Measurements from ENCODE around the gene TRPM4. TPM values are rescaled to one million over a fixed set of nuclear protein-coding genes. Genes with fewer than 3 reads are reported as not detected.

Gene TRPM4
- total RNA-seq, 3 donors from 2014 or later (not counting 1 experiment from before 2014, with no cell fraction given): 0.20 TPM; not detected in 2

DNA sequence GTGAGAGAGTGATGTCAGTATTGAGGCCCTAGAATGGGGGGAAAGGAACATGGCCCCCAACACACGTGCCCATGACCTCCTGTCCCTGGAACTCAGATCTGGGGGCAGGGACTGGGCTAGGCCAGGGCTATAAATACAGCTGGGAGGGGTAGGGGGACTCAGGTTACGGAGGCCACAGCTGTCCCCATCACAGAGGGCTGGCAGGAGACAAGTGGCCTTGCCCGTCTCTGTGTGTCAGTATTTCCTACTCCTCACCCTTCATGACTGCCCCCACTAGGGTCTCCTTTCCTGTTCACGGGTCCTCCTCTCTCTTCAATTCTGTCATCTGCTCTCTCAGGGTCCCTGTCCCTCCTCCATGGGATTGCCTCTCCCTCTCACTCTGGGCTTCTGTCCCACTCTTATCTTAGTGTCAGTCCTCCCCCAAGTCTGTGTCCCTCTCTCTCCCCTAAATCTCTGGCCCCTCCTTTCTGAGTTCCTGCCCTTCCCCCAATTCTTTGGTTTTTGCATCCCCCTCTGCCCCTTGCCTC is 1.7 kb upstream of the TRPM4 start:
- Histone ChIP-seq H3K27ac (ENCODE audit: low read length) (no peak overlapping the region), H3K9me3 (ENCODE audit: control insufficient read depth, insufficient read depth, low read length) (no peaks in the 10 kb centered on the region), H3K36me3 (ENCODE audit: control insufficient read depth, insufficient read depth, low read length) (no peaks in the 10 kb centered on the region), H3K4me1 (ENCODE audit: control insufficient read depth, insufficient read depth, low read length) (peaks cover 19% of the 10 kb centered on the region), H3K4me3 (ENCODE audit: low read length) (no peak overlapping the region), H3K27me3 (ENCODE audit: control insufficient read depth, insufficient read depth, low read length) (peaks cover 12% of the 10 kb centered on the region)
- WGBS (ENCODE audit: insufficient coverage): 56% methylated on average over 4 of the region's 4 CpGs
- no peak for TF ChIP-seq CTCF (IDR thresholded peaks at IDR 0.05)
- Mint-ChIP-seq H3K27me3 (ENCODE audit: low read depth in 2 of 2) (peaks cover 34 to 56% of the 10 kb centered on the region in 2 donors), H3K27ac (no peak overlapping the region), H3K9me3 (no peaks in the 10 kb centered on the region), H3K4me3 (no peak overlapping the region), H3K4me1 (peaks cover 14 to 30% of the 10 kb centered on the region in 2 donors), H3K36me3 (peaks cover 7% of the 10 kb centered on the region)
- ATAC-seq (no peak), DNase-seq (no peak)
- intact Hi-C loops (cut with micrococcal nuclease): no loop called here

- Histone ChIP-seq H3K27ac (ENCODE audit: low read length) (no peak overlapping the region), H3K9me3 (ENCODE audit: control insufficient read depth, insufficient read depth, low read length) (no peaks in the 10 kb centered on the region), H3K4me1 (ENCODE audit: control insufficient read depth, insufficient read depth, low read length) (peaks cover 8% of the 10 kb centered on the region), H3K36me3 (ENCODE audit: control insufficient read depth, insufficient read depth, low read length) (no peaks in the 10 kb centered on the region), H3K27me3 (ENCODE audit: control insufficient read depth, insufficient read depth, low read length) (peaks cover 9% of the 10 kb centered on the region), H3K4me3 (ENCODE audit: low read length) (no peak overlapping the region)
- no peak for TF ChIP-seq CTCF (IDR thresholded peaks at IDR 0.05)
- no peaks in the 10 kb centered on the region for H3K9me3 Mint-ChIP-seq
- peaks cover 26 to 30% of the 10 kb centered on the region in 2 donors for H3K27me3 Mint-ChIP-seq (ENCODE audit: low read depth in 2 of 2)
- DNase-seq (no peak), ATAC-seq (no peak)
- WGBS (ENCODE audit: insufficient coverage): 88% methylated on average over 13 of the region's 13 CpGs
- peaks cover 7 to 12% of the 10 kb centered on the region in 2 donors for H3K4me1 Mint-ChIP-seq
- no peak overlapping the region for H3K27ac Mint-ChIP-seq
- H3K4me3 Mint-ChIP-seq: no peak overlapping the region
- peaks cover 7% of the 10 kb centered on the region for H3K36me3 Mint-ChIP-seq
- intact Hi-C loops (cut with micrococcal nuclease): no loop called here
These were observed 3.0 kb downstream of the TRPM4 start for GRCh38 chr19:49160450-49161189.

DNA sequence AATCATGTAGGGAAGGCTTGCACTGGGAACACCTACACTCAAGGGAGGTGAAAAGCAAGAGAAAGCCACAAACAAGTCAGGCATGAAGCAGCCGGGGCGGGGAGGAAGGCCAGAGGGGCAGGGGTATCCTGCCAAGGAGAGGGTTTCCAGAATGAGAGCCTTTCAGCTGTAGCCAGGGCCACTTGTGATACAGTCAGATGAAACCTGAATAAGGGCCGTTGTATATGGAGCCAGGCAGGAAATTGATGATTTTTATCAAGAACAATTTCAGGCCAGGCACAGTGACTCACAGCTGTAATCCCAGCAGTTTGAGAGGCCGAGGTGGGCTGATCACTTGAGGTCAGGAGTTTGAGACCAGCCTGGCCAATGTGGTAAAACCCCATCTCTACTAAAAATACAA is 4.4 kb downstream of the TRPM4 start:
- Histone ChIP-seq H3K36me3 (ENCODE audit: control insufficient read depth, insufficient read depth, low read length) (no peaks in the 10 kb centered on the region), H3K4me3 (ENCODE audit: low read length) (no peak overlapping the region), H3K4me1 (ENCODE audit: control insufficient read depth, insufficient read depth, low read length) (peaks cover 8% of the 10 kb centered on the region), H3K27ac (ENCODE audit: low read length) (no peak overlapping the region), H3K9me3 (ENCODE audit: control insufficient read depth, insufficient read depth, low read length) (no peaks in the 10 kb centered on the region), H3K27me3 (ENCODE audit: control insufficient read depth, insufficient read depth, low read length) (peaks cover 9% of the 10 kb centered on the region)
- intact Hi-C loops (cut with micrococcal nuclease): no loop called here
- Mint-ChIP-seq H3K4me3 (no peak overlapping the region), H3K4me1 (peaks cover 7% of the 10 kb centered on the region in 2 donors), H3K36me3 (peaks cover 7% of the 10 kb centered on the region), H3K9me3 (no peaks in the 10 kb centered on the region), H3K27me3 (ENCODE audit: low read depth in 2 of 2) (peaks cover 33 to 34% of the 10 kb centered on the region in 2 donors), H3K27ac (no peak overlapping the region)
- DNase-seq (no peak), ATAC-seq (no peak)
- TF ChIP-seq CTCF (IDR thresholded peaks at IDR 0.05): no peak
- whole genome bisulfite sequencing (ENCODE audit: insufficient coverage): 67% methylated on average over 4 of the region's 4 CpGs

Measured in natural killer cell (primary cell).